CD4-positive, alpha-beta T cell treated with Interleukin-2 at 100 ng/mL for 4 hours (primary cell): ENCODE data around the gene GPR15.
A peak's percentile ranks its signal among the peaks of the same experiment; 100 is the strongest.

Experiments used
- DNase-seq: peaks from one replicate; pipeline ENCODE4 v3.0.0-alpha.2; 2020; ENCODE audit warnings: low spot score

The GPR15 gene

GRCh38 chr3:98530676-98531075, 1.1 kb upstream of the GPR15 start:
- no peak for DNase-seq

- no peak for DNase-seq
These were observed 478 bp downstream of the GPR15 start for GRCh38 chr3:98532275-98532637.

GRCh38 chr3:98532709-98533571, 1.2 kb downstream of the GPR15 start:
- DNase-seq, result no peak

GRCh38 chr3:98534168-98534567, 2.4 kb downstream of the GPR15 start:
- DNase-seq, result no peak

- DNase-seq, result no peak
These were observed 3.0 kb downstream of the GPR15 start for GRCh38 chr3:98534734-98535133.

GRCh38 chr3:98536456-98537017, 4.8 kb downstream of the GPR15 start:
- DNase-seq, result no peak

GRCh38 chr3:98540346-98540745, 8.6 kb downstream of the GPR15 start:
- DNase-seq, result peak; percentile 51

- no peak for DNase-seq
These were observed 9.9 kb downstream of the GPR15 start for GRCh38 chr3:98541695-98542094.

GRCh38 chr3:98542623-98543022, 10.8 kb downstream of the GPR15 start:
- DNase-seq, result no peak

GRCh38 chr3:98545940-98546339, 14.2 kb downstream of the GPR15 start:
- DNase-seq, result peak; percentile 64

- DNase-seq, result no peak
These were observed 16.8 kb downstream of the GPR15 start for GRCh38 chr3:98548544-98548943.

- DNase-seq, result no peak
These were observed 19.1 kb downstream of the GPR15 start for GRCh38 chr3:98550833-98551232.

- DNase-seq, result no peak
These were observed 19.5 kb downstream of the GPR15 start for GRCh38 chr3:98551236-98551635.

- DNase-seq, result no peak
These were observed 20.0 kb downstream of the GPR15 start for GRCh38 chr3:98551754-98552153.

GRCh38 chr3:98552232-98553020, 20.6 kb downstream of the GPR15 start:
- no peak for DNase-seq

- DNase-seq, result no peak
These were observed 21.3 kb downstream of the GPR15 start for GRCh38 chr3:98553021-98553563.

GRCh38 chr3:98553753-98554152, 22.0 kb downstream of the GPR15 start:
- DNase-seq, result no peak

GRCh38 chr3:98554580-98554979, 22.8 kb downstream of the GPR15 start:
- DNase-seq, result no peak

GRCh38 chr3:98555025-98555379, 23.2 kb downstream of the GPR15 start:
- DNase-seq, result no peak

- peak; percentile 90 for DNase-seq
These were observed 24.7 kb downstream of the GPR15 start for GRCh38 chr3:98556164-98557130.

GRCh38 chr3:98557324-98558010, 25.7 kb downstream of the GPR15 start:
- peak; percentile 75 for DNase-seq
